Frontal cortex (tissue), 4 donors: ENCODE data around the gene ASTN2. TPM values are rescaled to one million over a fixed set of nuclear protein-coding genes. Genes with fewer than 3 reads are reported as not detected.

Source experiments
- DNase-seq, 2 donors: peaks; one replicate each; pipeline ENCODE4 v3.0.0; 2012; ENCODE audit warnings: low spot score in 2 of 2
- FAIRE-seq: peaks from 2 replicates; lab custom pipeline; 2012; peaks lifted over from hg19 to GRCh38; lab: Jason Lieb, UNC
- total RNA-seq: library from RNA; depleted of rRNA; stranded (reverse); fragments of >200 nt; gene quantifications from one replicate; pipeline ENCODE4 v1.2.3, GENCODE V29; 2014
- donor health status: control.
- donor health status: control.
- donor health status: control.

ASTN2 gene
- total RNA-seq, 1 donor from 2014 or later: 23.2 TPM

DNA sequence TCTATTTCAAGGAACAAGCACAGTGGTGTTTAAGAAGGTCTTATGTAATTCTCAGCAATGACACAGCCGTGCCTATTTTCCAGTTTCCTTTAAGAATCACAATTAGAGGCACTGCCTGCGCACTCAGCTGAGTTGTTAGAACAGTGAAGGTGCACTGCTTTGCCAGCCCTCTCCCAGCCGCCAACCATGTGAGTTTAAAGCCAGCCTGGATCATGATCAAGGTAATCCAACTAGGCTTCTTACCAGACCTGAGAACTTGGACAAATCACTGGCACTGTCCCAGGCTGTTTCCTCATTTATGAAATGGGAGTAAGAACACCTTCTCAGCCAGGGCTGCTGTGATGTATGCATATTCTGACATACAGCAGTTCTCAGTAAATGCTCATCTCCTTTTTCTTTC is 99.6 kb downstream of the ASTN2 start:
- FAIRE-seq (no peak), DNase-seq (no peak)

DNA sequence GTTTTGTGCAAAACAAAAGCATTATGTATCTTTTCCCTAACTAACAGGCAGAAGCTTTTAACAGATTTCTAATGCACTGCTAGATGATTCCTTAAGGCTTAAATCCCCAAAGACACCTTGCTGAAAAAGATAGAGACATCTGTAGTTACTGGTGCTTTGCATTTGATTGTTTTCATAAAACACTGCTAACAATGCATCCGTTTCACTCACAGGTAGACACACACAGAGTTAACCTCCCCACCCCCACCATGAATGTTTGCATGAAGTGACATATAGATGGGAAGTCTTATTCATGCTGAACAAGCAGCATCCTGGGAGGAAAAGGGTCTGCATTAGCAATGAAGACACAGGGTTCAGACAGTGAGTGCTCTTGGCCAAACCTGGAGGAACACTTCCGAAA is 100.9 kb downstream of the ASTN2 start:
- FAIRE-seq (no peak), DNase-seq (no peak)

DNA sequence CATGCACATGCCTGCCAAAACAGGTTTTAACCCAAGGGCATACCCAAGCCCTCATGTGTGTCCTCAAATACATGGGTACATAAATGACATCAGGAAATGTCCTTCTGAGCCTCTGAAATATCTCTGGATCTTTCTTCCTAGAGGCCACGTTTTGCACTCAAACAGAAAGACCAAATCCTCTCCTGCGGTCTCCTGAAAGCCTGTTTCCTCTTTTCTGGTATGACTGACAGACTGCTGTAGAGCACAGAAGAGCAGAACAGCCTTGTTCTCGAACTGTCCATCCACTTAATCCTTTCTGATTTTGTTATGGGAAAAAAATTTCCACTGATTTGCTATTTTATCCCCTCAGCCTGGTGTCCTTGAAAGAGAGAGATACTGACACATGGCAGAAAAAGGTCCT is 107.2 kb downstream of the ASTN2 start:
- no peak for FAIRE-seq
- DNase-seq: no peak

DNA sequence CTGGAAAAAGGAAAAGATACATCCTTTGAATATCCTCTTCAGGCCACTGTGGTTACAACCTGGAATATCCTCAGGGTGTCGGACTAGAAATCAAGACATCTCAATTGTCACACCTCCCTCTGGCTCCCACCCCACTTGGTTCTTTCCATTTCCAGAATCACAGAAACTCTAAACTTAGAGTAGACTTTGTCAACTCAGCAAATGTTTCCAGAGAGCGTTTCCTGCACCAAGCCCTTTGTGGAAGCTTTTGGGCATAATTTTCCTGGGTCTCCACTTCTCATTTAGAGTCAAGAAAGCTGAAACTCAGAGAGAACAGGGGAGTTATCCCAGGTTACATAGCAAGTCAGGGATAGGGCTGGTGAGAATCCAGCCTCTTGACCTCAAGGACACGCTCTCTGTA is 108.8 kb downstream of the ASTN2 start:
- no peak for FAIRE-seq

DNA sequence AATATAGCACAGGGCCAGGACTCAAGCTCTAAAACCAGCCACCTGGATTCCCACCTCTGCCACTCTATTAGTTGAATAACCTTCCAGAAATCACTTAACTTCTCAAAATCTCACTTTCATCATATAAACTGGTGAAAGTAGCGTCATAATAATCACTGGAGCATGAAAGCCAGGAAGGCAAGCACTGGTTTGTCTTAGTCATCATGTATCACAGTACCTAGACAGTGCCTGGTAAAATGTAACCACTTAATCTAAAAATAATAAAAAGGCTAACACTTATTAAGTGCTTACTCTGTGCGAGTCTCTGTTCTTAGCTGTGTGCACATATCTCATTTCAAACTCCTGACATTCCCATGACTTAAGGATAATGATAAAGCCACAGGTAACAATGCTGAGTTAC is 109.4 kb downstream of the ASTN2 start:
- FAIRE-seq (no peak), DNase-seq (no peak)

More for the DNA sequence above, 108.8 kb downstream of the ASTN2 start:
- no peak for DNase-seq

DNA sequence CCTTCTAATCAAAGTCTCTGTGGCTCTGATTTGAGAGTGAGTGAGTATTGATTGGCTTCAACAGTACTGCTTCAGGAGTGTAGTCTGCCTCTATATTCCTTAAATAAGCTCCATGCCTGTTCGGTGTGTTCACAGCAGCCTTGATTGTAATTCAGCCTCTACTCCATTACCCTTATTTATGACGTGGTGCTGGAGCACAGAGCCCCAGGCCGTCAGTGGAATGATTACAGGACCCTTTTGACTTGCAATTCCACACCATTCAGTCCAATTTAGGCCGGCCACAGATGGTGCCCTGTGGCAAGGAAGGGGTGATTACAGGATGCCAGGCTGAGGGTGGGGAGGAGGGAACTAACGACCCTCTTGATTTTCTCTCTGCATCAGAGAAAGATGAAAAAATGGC is 110.3 kb downstream of the ASTN2 start:
- no peak for FAIRE-seq
- no peak for DNase-seq

DNA sequence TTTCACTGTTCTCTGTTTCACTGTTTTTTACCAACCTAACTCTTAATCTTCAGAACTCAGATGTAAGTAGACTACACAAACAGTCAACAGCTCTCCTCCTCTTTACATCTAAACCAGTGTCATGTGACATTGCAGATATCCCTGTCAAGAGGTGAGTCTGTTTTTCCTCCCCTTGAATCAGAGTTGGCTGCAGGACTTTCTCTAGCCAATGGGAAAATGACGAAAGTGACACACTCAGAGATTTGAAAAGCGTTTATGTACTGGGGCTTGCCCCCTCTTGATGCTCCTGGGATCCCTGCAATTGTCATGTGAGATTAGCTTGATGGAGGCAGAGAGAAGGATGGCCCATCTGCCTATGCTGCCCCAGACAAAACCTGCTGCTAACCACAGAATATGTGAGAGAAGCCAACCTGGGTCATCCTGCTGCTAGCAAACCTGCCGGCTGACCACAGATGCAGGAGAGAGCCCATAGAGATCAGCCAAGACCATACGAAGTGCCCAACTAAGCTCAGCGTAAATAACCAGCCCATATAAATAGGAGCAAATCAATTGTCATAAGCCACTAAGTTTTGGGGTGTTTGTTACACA is 111.1 kb downstream of the ASTN2 start:
- FAIRE-seq (no peak), DNase-seq (no peak)

DNA sequence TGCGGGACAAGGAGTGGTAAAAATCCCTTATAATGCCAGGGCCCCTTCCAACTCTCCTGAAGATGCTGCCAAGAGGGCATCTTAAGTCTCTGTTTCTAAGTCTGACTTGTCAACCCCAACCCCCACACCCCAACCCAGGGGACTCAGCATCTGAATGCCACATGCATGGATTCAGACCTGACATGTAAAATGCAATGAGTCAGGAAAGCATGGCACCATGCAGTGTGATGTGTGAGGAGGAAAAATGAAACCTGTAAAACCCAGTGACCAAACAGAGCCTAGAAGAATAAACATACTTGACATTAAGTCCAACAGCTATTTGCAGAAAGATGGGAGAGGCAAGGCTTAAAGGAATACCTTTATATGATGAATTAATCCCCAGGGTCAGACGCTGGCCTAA is 112.4 kb downstream of the ASTN2 start:
- DNase-seq: no peak
- FAIRE-seq: no peak

DNA sequence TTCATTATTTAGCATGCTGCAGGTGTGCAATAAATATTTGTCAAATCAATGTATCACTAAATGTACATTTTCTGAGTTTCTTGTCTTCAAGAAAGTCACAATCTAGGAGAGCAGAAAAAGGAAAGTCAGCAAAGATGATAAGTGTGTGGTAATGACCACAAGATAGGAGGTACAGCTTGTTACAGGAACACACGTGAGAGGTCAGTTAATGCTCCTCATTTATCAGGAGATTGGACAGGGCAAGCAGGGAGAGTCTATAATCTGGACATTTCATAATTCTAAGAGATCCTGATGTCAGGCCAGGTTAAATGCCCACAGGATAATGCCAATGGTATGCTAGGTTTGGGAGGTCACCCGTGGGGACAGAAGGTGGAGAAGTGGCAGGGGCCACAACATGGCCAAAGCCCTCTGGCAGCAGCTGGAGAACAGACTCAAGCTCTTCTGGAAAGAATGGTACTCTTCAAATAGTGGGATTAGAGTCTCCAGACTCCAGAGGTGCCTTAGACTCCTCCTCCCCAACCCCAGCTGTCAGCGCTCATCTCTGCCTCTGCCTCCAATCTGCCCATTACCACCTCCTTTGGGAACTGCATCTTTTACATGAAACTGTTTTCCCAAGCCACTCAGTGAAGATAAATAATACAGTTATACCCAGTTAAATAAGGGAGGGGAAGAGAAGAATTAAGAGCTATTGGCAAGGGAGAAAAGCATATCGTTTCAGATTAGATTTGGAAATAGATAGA is 114.3 kb downstream of the ASTN2 start:
- FAIRE-seq: no peak
- no peak for DNase-seq

DNA sequence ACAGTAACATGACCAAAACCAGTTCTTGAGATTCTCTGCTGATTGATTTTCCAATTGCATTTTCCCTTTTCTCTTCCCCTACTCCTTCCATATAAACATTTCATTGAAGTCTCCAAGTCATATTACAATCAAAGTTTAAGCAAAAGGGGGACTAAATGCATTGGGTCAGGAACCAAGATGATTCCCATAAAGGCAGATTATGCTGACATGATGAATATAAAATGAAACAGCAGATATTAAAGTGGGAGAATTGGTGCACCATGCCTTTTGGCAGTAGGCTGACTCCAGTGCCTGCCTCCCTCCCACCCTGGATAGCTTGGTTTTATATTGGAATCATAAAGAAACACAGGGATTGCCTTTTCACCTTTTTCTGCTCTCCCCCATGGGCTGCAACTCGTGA is 118.4 kb downstream of the ASTN2 start:
- FAIRE-seq (no peak), DNase-seq (no peak)

DNA sequence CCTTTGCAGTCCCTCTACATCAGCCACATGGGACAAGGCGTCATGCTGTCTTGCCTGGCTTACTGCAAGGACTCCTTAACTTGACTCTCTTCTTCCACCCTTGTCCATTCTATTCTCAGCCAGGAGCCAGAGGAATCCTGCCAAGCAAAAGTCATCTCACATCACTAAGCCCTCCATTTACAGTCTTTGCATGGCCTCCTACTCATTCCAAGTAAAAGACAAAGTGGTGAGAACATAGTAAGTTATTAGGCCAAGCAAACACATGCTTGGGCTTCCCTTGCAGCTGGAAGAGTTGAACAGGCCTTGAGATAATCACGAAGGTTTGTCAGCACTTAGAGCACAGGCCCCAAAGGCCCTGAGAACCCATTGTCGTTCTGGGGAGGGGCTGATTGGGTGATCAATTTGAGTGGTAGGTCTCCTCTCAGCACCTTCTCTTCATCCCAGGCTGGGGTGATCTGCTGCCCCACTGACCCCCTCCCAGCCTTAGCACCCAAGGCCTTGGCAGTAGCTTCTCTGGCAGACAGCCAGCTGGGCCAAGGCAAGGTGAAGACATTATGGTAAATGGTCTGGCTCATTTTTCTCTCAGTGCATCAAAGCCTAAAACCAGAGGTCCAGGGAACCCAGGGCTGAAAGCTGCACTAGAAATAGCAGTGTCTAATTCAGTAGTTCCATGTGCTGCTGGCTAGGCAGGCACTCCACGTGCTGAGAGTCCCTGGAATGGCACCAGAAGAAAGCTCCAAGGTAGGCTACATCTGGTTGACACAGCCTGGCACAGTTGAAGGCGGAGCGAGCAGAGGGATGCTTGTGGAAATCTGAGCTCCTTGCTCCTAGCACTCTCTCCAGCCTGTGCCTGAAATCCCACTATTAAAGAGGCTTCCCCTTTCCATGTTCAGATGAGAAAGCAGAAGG is 121.4 kb downstream of the ASTN2 start:
- FAIRE-seq: no peak

DNA sequence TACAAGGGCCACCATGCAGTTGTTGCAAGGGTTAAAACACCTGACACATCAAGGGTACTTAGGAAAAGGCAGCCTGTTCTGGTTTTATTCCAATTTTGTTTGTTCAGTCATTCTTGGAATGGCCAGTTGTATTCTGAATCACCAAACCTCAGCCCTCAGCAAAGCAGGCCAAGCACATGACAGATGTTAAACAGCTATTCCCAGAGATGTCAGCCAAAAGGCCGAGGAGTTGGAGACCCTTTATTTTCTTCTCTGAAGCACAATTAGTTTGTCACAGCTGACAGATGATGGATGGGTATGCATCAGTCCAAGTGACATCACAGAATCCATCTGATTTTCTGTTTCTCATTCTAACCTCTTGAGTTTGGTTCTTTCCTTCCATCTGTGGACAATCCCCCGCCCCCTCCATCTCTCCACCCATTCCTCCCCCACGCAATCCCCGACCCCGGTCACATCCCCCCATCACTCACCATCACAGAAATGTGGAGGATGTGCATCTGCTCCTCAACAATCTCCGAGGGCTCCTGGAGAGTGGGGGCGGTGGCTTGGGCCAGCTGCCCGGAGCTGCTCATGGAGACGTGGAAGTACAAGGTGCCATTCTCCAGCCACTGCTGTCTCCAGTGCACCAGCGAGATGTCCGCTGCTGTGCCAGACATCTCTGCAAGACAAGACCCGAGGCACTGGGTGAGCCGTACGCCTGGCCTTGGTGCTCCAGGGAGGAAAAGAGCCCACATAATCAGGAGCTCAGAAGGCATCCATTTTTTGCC is 123.8 kb downstream of the ASTN2 start:
- DNase-seq (no peak), FAIRE-seq (no peak)

More for the DNA sequence above, 121.4 kb downstream of the ASTN2 start:
- no peak for DNase-seq

DNA sequence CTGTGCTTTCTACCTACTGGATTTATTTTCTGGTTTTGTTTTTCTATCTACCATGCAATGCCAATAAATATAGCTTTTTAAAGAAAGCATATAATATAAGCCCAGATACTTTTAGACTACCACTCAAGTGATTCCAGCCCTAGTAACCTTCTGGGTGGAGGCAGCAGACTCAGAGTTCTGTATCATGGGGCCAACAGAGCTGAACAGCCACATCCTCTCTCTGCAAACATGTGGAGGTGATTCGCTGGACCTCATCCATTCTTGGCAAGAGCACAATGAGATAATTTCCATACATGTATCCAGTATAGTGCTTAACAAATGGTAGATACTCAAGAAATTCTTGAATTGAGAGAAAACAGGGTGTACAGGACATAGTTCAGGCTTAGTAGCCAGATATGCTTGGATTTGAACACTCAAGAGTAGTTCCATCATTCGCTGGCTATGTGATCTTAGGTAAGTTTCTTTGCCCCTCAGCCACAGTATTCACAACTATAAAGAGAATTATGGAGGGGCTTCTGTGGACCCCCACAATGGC is 124.5 kb downstream of the ASTN2 start:
- DNase-seq (no peak), FAIRE-seq (no peak)

DNA sequence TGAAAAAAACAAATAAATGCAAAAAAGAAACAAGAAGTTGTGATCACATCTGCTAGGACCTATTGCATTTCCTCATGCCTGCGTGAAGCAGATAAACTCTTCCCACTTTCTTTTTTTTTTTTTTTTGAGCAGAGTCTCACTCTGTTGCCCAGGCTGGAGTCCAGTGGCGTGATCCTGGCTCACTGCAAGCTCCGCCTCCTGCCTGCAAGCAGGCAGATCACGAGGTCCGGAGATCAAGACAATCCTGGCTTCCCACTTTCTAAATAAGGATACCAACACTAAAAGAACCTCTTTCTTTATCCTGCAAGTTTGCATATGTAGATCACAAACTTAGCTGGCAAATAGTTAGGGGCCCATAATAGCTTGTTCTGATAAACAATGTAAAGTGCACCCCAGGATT is 128.6 kb downstream of the ASTN2 start:
- DNase-seq (no peak), FAIRE-seq (no peak)

DNA sequence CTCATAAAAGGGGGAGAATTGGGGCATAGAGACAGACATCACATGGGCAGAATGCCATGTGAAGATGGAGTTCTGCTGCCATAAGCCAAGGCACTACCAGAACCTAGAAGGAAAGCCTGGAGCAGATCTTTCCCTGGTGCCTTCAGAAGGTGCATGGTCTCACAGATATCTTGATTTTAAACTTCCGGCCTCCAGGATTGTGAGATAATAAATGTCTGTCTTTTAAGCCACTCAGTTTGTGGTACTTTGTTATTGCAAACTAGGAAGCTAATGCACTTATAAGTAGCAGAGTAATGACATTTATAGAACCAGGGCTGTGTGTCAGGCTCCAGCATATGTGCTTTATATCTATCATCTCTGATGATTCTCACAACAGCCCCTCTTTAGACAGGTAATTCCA is 130.4 kb downstream of the ASTN2 start:
- no peak for DNase-seq
- no peak for FAIRE-seq

DNA sequence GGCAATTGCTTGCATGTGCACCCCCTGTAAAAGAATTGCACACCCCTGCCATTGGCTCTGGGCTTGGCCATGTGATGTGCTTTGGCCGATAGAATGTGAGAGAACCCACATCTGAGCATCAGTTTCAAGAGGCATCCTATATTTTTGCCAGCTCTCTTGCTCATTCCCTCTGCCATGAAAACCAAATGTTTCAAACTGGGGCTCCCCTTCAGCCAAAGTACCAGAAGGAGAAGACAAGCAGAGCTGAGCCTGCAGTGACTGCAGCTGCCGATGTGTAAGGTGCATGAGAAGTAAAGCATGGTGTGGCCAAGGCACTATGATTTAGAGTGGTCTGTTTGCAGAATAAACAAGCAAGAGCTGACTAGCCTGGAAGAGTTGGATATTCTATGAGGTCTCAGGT is 132.3 kb downstream of the ASTN2 start:
- DNase-seq (no peak), FAIRE-seq (no peak)

DNA sequence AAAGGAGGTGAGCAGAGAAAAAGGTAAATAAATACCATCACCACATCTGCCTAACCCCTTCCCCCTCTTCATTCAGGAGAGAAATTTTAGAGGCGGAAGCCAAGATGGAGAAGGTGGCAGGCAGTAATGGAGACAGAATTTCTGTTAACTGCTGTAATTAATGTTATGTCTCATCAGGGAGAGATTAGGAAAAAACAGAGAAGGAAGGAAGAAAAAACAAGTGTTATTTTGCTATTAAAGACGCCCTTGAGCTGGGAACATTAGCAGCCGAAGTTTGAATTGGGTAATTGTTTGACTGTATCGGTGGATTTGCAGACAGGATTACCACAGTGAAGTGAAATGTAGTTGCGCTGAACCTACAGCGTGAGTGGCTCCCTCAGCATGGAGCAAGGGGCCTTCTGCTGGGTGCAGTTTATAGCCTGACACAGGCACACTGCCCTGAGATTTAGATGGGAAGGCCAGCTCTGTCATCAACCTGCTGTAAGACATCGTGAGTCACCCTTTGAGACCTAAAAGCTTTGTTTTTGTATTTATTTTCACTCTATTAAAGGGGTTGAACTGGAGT is 136.3 kb downstream of the ASTN2 start:
- DNase-seq: no peak
- no peak for FAIRE-seq

DNA sequence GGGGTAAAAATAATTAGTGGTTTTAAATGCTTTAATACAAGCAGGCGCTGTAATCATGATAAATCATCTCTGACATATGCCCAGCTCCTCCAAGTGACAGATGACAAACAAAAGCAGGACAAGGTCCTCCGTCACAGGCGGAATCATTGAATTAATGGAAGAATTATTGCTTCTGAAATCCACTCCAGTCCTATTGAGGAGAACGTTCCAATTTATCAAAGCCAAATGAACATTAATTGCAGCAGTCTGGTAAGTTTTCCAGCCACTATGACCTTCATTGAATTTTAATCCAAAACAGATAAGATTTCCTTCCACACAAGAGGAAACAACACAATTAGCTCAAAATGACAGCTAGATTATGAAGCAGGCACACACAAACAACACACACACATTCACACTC is 136.8 kb downstream of the ASTN2 start:
- no peak for FAIRE-seq

DNA sequence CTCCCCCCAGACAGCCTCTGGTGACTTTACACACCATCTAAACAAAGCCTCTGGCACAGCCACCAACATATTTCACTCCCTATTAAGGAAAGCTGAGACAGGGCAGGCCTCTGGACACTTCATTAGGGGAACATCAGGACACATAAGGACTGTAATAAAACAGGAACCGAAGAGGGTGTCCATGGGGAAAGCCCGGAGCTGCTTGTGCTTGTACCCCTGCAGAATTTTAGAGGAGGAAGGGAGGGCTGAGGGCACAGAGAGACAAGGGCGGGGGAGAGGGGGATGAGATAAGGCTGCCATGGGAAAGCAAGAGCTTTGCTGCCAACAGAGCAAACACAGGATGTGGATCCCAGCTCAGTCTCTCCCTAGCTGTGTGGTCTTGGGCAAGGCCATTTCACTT is 138.4 kb downstream of the ASTN2 start:
- FAIRE-seq: no peak

More for the DNA sequence above, 136.8 kb downstream of the ASTN2 start:
- DNase-seq: no peak

DNA sequence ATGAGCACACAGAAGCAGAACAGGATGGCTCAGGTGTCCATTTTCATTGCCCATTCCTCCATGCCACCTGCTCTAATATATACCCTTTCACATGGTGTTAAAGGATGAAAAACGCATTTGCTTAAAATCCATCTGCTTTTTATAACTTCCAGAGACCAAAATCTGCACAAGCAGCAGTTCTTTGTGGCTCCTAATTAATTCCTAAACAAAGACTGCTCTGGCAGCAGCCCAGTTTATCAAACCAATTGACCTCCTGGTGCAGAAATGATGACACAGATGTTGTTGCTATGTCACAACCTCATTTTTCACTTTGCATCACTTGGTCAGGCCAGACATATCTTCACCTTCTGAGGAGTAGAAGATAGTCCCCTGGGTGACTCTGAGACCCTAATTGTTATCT is 141.2 kb downstream of the ASTN2 start:
- FAIRE-seq: no peak
- DNase-seq: no peak

More for the DNA sequence above, 138.4 kb downstream of the ASTN2 start:
- DNase-seq: no peak
